ENCODE results near the gene PLSCR3.

- TF ChIP-seq CTCF (IDR thresholded peaks at IDR 0.05) (no peak), POLR2A (IDR thresholded peaks at IDR 0.05) (no peak), EP300 (IDR thresholded peaks at IDR 0.05; ENCODE audit: low read depth) (no peak)
These were observed 31.0 kb upstream of the PLSCR3 start, which contains the start of gene SPEM2 for GRCh38 chr17:7425316-7425715.
